Measurements from ENCODE around the gene MYO7B.

Gene MYO7B

GRCh38 chr2:127578411-127578810 is 42.9 kb downstream of the MYO7B start:
- DNase-seq, result no peak
- no peak for TF ChIP-seq POLR2A (IDR thresholded peaks at IDR 0.05; ENCODE audit: low read length)
- no peak for TF ChIP-seq GATA1 (IDR thresholded peaks at IDR 0.05; ENCODE audit: low read depth, low read length)

- TF ChIP-seq POLR2A (IDR thresholded peaks at IDR 0.05; ENCODE audit: low read length), result no peak
- TF ChIP-seq GATA1 (IDR thresholded peaks at IDR 0.05; ENCODE audit: low read depth, low read length), result no peak
- no peak for DNase-seq
Measured at GRCh38 chr2:127579231-127579630, 43.7 kb downstream of the MYO7B start.

GRCh38 chr2:127580167-127581049 is 44.9 kb downstream of the MYO7B start:
- DNase-seq, result no peak
- no peak for TF ChIP-seq GATA1 (IDR thresholded peaks at IDR 0.05; ENCODE audit: low read depth, low read length)
- TF ChIP-seq POLR2A (IDR thresholded peaks at IDR 0.05; ENCODE audit: low read length), result no peak

- TF ChIP-seq POLR2A (IDR thresholded peaks at IDR 0.05; ENCODE audit: low read length) (no peak), GATA1 (IDR thresholded peaks at IDR 0.05; ENCODE audit: low read depth, low read length) (no peak)
- DNase-seq, result no peak
Measured at GRCh38 chr2:127581050-127581345, 45.5 kb downstream of the MYO7B start.

GRCh38 chr2:127581516-127582490 is 46.3 kb downstream of the MYO7B start:
- DNase-seq, result no peak

GRCh38 chr2:127582863-127583861 is 47.7 kb downstream of the MYO7B start:
- no peak for DNase-seq
- TF ChIP-seq POLR2A (IDR thresholded peaks at IDR 0.05; ENCODE audit: low read length) (no peak), GATA1 (IDR thresholded peaks at IDR 0.05; ENCODE audit: low read depth, low read length) (no peak)

More at GRCh38 chr2:127581516-127582490, 46.3 kb downstream of the MYO7B start:
- TF ChIP-seq POLR2A (IDR thresholded peaks at IDR 0.05; ENCODE audit: low read length), result no peak
- TF ChIP-seq GATA1 (IDR thresholded peaks at IDR 0.05; ENCODE audit: low read depth, low read length), result no peak

GRCh38 chr2:127584047-127584446 is 48.6 kb downstream of the MYO7B start:
- TF ChIP-seq POLR2A (IDR thresholded peaks at IDR 0.05; ENCODE audit: low read length) (no peak), GATA1 (IDR thresholded peaks at IDR 0.05; ENCODE audit: low read depth, low read length) (no peak)

GRCh38 chr2:127584516-127585033 is 49.1 kb downstream of the MYO7B start:
- no peak for TF ChIP-seq POLR2A (IDR thresholded peaks at IDR 0.05; ENCODE audit: low read length)
- TF ChIP-seq GATA1 (IDR thresholded peaks at IDR 0.05; ENCODE audit: low read depth, low read length), result no peak
- no peak for DNase-seq

More at GRCh38 chr2:127584047-127584446, 48.6 kb downstream of the MYO7B start:
- DNase-seq, result no peak

GRCh38 chr2:127585270-127585807 is 49.9 kb downstream of the MYO7B start:
- TF ChIP-seq GATA1 (IDR thresholded peaks at IDR 0.05; ENCODE audit: low read depth, low read length), result no peak
- TF ChIP-seq POLR2A (IDR thresholded peaks at IDR 0.05; ENCODE audit: low read length), result no peak
- no peak for DNase-seq

GRCh38 chr2:127586136-127586535 is 50.7 kb downstream of the MYO7B start:
- no peak for TF ChIP-seq POLR2A (IDR thresholded peaks at IDR 0.05; ENCODE audit: low read length)
- no peak for TF ChIP-seq GATA1 (IDR thresholded peaks at IDR 0.05; ENCODE audit: low read depth, low read length)
- DNase-seq, result no peak

GRCh38 chr2:127586746-127587295 is 51.3 kb downstream of the MYO7B start:
- TF ChIP-seq GATA1 (IDR thresholded peaks at IDR 0.05; ENCODE audit: low read depth, low read length) (no peak), POLR2A (IDR thresholded peaks at IDR 0.05; ENCODE audit: low read length) (no peak)
- no peak for DNase-seq

GRCh38 chr2:127588241-127588640 is 52.8 kb downstream of the MYO7B start:
- no peak for TF ChIP-seq GATA1 (IDR thresholded peaks at IDR 0.05; ENCODE audit: low read depth, low read length)
- no peak for TF ChIP-seq POLR2A (IDR thresholded peaks at IDR 0.05; ENCODE audit: low read length)
- no peak for DNase-seq

Measured in erythroblast (primary cell).